GM20431 (cell line): ENCODE data around the gene PLA2G4C.

Source experiments
- in situ Hi-C: fragments of 300-500 bp; cut with MseI, MboI; formaldehyde crosslinking; loops from one replicate; pipeline ENCODE4 v1.15.0; 2020; ENCODE audit warnings: low sequenced_read_pairs; ENCODE audit not compliant: unreplicated experiment

Gene PLA2G4C

DNA sequence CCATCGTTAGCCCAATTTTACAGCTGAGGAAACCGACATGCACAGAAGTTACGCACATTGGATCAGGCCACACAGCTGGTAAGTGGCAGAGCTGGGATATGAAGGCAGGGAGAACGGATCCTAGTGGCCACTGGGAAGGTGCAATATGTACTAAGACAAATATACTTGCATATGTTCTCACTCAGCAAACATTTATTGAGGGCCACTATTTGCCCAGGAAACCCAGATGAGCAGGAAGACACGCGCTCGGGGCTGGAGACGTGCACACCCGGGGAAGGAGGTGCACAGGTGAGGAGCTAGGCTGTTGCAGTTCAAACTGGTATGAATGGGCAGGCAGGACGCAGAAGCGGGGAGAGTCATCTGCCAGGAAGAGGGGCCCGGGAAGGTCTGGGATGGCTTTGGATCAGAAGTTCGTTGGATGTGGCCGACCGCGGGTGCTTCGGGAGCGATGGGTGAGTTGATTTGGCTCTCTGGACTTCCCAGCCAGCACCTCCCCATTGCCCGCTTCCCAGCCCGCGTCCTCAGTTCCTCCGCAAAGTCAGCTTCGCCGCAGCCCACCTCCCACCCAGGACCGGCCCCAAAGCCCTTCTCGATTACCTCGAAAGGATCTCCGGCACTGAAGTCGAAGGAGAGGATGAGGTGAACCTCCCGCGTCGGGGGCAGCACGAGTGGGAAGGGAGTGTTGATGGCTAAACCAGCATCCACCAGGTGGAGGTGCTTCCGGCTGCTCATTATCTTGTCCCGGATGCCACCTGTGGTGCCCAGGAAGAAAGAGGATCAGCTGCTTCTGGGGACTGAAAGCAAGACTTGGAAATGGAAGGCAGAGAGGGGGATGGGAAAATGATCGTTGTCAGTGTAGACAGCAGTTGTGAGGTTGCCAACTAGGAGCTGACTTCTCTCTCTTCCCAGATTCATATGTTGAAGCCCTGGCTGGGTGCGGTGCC lies 48.9 kb downstream of the PLA2G4C start:
- in situ Hi-C loops = no loop called here

DNA sequence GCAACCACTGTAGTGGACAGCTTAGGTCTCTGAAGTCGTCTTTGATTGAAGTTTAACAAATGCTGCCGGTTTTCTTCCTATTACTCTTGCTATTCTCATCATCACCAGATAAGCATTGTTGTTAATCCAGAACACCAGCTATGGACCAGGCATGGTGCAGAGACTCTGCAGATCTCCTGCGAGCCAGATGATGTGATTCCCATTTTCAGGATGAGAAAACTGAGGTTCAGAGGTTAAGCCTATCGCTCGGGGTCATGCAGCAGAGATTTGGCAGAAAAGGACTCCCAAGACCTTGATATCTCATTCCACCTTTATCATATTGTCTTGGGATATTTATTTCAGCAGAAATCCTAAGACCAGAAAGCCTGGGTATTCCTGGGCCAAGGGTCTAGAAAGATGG lies 50.2 kb downstream of the PLA2G4C start:
- in situ Hi-C loops = no loop called here

- in situ Hi-C loops = no loop called here
These were observed 51.3 kb downstream of the PLA2G4C start for GRCh38 chr19:48059331-48059730.

DNA sequence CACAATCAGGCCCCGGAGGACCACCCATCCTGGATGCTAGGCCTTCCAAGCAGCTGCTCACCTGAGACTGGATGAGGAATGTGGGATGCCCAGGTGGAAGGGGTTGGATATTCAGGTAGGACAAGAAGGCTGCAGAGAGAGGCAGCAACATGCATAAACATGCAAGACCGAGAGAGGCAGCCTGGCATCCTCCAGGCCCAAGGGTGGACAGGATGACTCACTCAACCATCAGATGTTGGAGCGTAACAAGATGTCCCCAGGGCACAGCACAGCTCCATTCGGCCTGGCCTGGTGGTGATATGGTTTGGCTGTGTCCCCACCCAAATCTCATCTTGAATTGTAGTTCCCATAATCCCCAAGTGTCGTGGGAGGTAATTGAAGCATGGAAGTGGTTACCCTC lies 56.8 kb downstream of the PLA2G4C start:
- in situ Hi-C loops = no loop called here

GRCh38 chr19:48053076-48053475 lies 57.5 kb downstream of the PLA2G4C start:
- in situ Hi-C loops = no loop called here

- in situ Hi-C loops = no loop called here
These were observed 59.1 kb downstream of the PLA2G4C start for GRCh38 chr19:48051335-48052033.

DNA sequence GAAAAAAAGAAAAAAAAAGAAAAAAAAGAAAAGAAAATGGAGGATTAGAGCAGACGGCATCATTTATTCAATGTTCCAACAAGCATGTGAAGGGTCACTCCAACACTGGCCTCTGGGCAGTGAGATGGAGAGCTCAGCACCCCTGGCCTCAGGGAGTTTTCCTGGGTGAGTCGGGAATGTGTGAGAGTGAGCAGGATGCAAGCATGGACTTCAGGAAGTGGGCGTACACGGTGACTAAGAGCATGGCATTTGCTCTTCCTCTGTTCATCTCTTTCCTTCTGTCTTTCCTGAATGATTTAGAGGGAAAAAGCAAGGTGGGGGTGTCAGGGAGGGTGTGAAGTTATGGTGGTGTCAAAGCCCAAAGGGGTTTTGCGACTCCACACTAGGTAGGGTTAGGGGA lies 66.1 kb downstream of the PLA2G4C start:
- in situ Hi-C loops = no loop called here

- in situ Hi-C loops = no loop called here
These were observed 66.8 kb downstream of the PLA2G4C start, which contains the start of gene CABP5 for GRCh38 chr19:48043675-48044258. CABP5 (minus strand) TSS chr19:48044079; CDS start chr19:48043922, 157 bp downstream.

DNA sequence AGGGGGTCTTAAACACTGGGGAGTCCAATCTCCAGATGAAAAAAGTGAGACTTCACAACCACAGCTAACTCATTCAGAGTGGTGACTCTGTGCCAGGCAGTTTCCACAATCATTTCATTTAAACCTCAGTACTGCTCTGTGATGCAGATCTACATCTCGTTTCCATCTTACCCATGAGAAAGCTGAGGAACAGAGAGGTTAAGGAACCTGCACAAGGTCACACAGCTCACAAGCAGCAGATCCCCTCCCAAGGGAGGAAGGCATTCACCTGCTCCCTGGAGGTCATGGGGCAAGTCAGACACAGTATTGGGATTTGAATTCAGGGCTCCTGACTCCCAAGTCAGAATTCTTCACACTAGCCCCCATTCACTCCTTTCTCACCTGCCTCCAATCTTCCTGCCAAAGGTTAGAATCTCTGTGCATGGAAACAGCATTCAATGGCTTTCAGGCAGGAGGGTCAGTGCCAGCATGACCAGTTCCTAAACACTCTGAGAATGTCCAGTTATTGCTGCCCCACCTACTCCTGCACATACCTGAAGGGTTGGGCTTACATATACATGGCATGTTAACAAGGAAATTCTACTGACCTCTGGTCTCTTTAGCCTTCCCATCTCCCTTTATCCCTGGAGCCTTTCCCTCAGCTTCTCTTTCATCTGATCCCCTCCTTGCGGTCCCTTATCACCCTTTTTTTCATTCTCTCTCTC lies 68.6 kb downstream of the PLA2G4C start:
- in situ Hi-C loops = no loop called here

DNA sequence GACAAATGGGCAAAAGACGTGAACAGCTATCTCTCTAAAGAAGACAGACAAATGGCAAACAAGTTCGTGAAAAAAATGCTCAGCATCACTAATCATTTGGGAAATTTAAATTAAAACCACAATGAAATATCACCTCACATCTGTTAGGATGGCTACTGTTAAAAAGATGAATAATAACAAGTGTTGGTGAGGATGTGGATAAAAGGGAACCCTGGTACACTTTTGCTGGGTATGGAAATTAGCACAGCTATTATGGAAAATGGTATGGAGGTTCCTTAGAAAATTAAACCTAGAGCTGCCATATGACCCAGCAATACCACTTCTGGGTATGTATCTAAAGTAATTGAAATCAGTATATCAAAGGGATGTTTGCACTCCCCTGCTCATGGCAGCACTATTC lies 73.9 kb downstream of the PLA2G4C start:
- in situ Hi-C loops = no loop called here

DNA sequence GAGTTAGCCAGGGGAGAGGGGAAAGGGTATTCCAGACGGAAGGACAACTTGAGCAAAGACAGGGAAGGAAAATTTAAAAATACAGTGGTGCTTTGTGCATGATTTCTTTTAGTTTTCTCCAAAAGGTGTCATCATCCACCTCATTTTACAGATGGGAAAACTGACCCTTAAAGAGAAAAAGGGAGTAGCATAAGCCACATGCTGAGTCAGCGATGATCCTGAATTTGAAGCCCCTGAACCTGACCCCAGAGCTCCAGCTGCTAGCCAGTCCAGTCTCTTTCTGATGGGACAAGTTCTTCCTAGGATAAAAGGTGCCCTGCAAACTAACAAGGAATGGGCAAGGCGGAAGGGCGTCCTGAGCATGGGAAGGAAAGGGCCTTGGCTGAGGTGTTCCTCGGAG lies 77.0 kb downstream of the PLA2G4C start:
- in situ Hi-C loops = no loop called here

GRCh38 chr19:48030073-48030472 lies 80.5 kb downstream of the PLA2G4C start:
- in situ Hi-C loops = no loop called here

GRCh38 chr19:48029431-48029830 lies 81.2 kb downstream of the PLA2G4C start:
- in situ Hi-C loops = no loop called here

DNA sequence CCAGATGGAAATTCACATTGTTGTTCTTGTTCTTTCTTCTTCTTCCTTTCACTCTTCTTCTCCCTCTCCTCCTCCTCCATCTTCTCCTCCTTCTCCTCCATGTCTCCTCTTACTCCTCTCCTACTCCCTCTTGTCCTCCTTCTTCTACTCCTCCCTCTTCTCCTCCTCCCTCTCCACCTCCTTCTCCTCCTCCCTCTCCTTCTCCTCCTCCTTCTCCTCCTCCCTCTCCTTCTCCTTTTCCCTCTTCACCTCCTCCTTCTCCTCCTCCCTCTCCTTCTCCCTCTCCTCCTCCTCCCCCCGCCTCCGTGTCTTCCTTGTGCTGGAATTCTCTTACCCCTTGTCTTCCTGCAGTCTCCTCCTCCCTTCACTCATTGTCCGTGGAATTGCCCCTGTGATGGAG lies 85.1 kb downstream of the PLA2G4C start:
- in situ Hi-C loops = no loop called here

- in situ Hi-C loops = no loop called here
These were observed 87.1 kb downstream of the PLA2G4C start for GRCh38 chr19:48023518-48023917.

DNA sequence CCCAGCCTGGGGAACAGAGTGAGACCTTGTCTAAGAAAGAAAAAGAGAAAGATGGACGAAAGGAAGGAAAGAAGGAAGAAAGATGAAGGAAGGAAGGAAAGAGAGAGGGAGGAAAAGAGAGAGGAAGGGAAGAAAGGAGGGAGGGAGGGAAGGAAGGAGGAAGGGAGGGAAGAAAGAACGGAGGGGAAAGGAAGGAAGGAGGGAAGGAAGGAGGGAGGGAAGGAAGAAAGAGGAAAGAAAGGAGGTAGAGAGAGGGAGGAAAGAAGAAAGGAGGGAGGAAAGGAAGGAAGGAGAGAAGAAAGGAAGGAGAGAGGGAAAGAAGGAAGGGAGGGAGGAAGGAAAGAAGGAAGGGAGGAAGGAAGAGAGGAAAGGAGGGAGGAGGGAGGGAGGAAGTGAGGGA lies 87.6 kb downstream of the PLA2G4C start:
- in situ Hi-C loops = no loop called here

GRCh38 chr19:48020686-48021085 lies 89.9 kb downstream of the PLA2G4C start:
- in situ Hi-C loops = no loop called here

GRCh38 chr19:48010932-48011758 lies 99.5 kb downstream of the PLA2G4C start:
- in situ Hi-C loops = no loop called here

GRCh38 chr19:48006762-48007161 lies 103.9 kb downstream of the PLA2G4C start:
- in situ Hi-C loops = no loop called here
